ENCODE data around the gene HAAO.
"Not testable (repeated sequence)": the region's sequence is repeated elsewhere in the genome, so short reads cannot be mapped to it uniquely, and the experiment has no call there.

Gene HAAO

DNA sequence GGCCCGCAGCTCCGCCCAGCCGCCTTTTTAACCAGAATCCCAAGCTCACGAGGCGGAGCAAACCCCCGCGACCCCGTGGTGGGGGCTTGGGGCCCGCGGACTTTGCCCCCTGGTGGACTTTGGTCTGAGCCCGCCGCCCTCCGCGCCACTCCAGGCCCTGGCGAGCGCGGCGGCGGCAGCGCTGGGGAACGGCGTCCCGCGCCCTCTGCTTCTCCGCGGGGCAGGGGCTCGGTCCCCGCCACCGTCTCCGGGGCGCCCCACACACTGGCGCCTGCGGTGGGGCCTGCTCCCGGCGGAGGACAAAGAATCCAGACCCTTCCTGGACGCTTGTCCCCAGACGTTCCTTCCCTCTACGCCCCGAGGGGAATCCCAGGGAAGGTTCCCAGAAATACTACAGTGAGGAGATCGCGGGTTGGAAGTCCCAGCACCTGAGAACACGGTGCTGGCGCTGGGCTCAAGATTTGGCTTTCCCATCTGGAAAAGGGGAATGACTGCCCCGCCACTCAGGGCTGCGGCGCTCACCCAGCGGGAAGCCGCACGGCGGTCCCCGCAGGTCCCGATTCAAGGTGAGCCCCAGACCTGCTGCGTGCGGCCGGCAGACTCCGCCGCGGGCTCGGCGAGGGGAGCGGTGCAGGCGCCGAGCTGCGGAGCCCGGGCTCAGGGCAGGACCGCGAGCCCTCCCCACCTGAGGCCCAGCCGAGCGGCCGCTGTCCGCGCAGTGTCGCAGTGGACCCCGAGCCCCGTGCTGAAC, at the start of gene HAAO:
Gene HAAO, minus strand, starts transcription at position 1 of the 751 bp plus-strand sequence. CDS start 47 bp downstream, outside the sequence.
- DNase-seq: no peak

DNA sequence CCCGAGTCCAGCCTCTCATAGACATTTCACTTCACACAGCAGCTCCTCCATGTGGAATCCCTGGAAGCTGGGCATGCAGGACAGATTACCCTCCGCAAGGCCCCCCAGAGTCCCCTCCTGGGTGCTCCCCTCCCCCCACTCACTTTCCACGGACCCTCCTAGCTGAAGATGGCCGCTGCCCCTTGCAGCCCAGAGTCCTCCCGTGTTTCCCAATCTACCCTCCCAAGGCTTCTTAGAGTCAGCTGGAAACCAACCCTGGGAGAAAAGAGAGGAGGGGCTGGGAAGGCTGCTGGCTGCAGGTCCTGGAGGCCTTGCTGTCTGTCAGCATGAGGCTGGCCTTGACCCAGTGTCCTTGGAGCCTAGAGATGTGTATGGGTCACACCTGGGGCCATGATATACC, 49.0 kb upstream of the HAAO start:
- DNase-seq: no peak

DNA sequence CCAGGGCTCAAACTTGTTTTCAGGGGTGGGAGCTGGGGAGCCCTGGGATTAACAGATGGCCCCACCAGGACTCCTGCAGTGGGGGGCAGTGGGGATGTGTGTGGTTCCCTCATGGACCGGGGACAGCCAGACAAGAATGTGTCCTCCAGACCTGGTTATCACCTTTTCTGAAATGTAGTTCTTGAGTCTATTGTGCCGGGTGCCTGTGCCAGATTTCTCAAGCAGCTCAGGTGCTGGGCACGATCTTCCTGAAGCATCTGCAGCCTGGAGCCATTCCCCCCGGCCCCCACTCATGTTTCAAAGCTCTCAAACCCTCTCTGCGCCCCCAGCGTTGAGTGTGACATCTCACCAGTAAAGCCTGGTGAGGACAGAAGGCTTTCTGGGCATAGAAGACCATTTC, 48.4 kb upstream of the HAAO start:
- DNase-seq: no peak

- no peak for DNase-seq
These were observed 47.6 kb upstream of the HAAO start for GRCh38 chr2:42839809-42840501.

DNA sequence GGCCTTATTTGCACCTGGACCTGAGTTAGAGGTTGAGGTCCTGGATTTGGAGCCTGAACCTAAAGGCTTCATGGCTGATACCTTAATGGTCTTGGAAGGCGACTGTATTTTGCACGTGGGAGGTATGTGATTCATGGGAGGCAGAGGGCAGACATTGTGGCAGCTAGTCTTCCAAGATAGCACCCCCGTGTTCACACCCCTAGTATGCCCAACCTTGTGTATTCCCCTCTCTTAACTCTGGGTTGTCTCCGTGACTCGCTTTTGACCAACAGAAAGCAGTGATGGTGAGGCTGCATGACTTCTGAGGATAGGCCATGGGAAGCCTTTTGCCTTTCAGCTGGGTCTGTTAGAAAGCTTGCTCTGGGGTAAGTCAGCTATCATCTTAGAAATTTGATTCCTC, 45.8 kb upstream of the HAAO start:
- DNase-seq: no peak

- DNase-seq: no peak
These were observed 43.4 kb upstream of the HAAO start for GRCh38 chr2:42835577-42836371.

GRCh38 chr2:42834161-42834560, 41.8 kb upstream of the HAAO start:
- no peak for DNase-seq

GRCh38 chr2:42832289-42832634, 39.9 kb upstream of the HAAO start:
- DNase-seq: no peak

DNA sequence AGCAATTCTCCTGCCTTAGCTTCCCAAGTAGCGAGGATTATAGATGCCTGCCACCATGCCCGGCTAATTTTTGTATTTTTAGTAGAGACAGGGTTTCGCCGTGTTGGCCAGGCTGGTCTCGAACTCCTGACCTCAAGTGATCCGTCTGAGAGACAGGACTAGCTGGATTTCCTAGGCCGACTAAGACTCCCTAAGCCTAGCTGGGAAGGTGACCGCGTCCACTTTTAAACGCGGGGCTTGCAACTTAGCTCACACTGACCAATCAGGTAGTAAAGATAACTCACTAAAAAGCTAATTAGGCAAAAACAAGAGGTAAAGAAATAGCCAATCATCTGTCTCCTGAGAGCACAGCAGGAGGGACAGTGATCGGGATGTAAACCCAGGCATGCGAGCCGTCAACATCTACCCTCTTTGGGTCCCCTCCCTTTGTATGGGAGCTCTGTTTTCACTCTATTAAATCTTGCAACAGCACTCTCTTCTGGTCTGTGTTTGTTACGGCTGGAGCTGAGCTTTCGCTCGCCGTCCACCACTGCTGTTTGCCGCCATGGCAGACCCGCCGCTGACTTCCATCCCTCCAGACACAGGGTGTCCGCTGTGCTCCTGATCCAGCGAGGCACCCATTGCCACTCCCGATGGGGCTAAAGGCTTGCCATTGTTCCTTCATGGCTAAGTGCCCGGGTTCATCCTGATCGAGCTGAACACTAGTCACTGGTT, 39.3 kb upstream of the HAAO start:
- DNase-seq: not testable (repeated sequence)

DNA sequence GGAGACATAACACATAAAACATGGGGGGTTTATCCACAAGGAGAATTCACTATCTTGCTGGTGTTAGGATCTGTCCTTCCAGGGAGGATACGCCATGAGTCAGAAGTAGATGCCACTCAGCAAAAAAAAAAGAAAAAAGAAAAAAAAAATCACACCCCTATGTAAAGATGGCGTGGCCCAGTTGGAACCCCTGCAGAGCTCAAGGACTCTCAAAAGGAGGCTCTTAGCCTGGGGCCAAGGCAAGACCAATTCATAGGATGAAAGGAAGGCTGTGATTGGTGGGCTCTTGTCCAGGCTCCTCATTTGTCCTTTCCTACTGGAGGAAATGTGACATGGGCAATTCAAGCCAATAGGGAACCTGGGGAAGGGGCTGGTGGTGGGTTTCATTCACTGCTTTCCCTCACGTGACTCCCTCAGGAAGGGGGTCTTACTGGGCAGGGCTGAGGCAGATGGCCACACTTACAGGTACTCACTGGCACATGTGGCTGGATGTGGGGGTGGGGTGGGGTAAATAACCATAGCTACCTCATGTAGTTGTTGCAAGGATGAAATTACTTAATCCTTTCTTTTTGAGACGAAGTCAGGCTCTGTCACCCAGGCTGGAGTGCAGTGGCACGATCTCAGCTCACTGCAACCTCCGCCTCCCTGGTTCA, 38.7 kb upstream of the HAAO start:
- no peak for DNase-seq

DNA sequence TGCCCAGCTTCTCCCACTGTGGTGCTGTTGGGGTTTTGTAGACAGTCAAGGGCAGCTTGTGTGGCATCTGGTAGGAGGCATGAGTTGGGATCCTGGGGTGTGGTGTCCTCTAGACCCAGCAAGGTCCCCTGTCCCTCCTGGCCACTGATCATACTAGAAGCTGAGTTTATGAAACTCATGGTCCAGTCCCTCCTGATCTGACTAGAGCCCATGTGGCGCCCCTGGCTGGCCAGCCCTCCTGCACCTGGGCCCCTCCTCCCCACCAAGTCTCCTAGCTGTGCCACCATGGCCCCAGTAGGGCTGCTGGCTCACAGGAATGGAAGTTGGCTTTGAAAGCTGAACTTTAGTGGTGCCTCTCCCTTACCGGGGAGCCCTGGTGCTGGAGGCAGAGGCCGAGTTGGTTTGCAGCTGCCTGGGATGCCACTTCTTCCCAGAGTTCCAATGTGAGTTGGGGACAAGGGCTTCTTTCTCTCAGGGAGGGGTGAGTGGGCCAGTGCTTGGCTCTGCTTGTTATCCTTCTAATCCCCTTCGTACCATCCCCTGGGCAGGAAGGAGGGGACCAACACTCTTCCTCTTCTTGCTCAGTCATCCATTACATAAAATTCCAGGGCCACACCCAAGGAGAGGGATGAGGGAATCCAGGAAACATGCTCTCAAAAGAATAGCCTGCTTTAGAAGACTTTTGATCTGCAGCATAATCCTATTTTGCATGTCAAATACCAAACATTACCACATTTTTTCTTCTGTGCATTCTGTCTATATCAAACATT, 37.5 kb upstream of the HAAO start:
- no peak for DNase-seq

- no peak for DNase-seq
These were observed 36.4 kb upstream of the HAAO start for GRCh38 chr2:42828487-42829425.

- DNase-seq: peak; percentile 55
These were observed 35.5 kb upstream of the HAAO start for GRCh38 chr2:42827647-42828486.

- DNase-seq: no peak
These were observed 33.8 kb upstream of the HAAO start for GRCh38 chr2:42826231-42826630.

DNA sequence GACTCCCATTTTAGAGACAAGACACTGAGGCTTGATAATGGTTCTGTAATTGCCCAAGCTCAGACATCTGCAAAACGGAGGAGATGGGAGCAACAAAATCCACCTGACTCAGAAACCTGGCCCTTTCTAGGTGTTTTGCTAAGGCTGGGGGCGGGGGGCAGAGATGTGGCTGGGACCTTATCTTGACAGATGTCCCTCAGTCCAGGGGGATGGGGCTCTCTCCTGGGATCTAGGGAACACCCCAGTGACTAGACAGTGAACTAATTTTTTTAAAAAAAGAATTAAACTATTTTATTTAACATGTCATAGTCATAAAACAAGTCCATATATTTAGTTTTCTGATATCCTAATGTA, 32.0 kb upstream of the HAAO start:
- no peak for DNase-seq

DNA sequence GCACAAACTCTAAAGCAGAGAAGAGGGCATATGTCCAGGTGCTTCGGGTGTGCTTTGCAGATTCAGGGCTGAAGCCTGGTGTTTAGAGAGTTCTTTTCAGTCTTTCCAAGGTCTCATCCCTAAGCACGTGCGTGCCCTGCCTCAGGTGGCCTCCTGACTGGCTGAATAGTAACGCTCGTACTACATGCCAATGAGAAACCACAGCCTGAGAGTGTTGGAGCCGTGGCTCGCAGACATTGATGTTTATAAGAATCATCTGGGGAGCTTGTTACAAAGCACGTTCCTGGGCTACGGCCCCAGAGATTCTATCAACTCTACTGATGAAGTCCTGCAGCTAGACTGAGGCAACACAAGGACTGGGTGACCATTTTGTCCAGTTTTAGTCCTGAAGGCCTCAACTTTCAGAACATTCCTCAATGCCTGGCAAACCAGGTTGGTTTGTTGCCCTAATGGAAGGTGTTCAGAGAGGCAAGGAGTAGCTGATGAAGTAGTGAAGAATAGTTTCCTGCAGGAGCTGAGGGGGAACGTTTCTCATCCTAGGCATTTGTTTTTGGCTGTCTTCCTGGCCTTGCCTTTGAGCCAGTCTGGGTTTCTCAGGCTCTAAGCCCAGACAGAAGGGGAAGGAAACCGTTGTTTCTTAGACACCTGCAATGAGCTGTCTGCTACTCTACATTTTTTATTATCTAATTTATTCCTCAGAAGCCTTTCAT, 31.5 kb upstream of the HAAO start:
- DNase-seq: no peak

- DNase-seq: no peak
These were observed 26.8 kb upstream of the HAAO start for GRCh38 chr2:42819160-42819559.

GRCh38 chr2:42815726-42816125, 23.3 kb upstream of the HAAO start:
- DNase-seq: no peak

GRCh38 chr2:42813763-42814162, 21.4 kb upstream of the HAAO start:
- DNase-seq: no peak
